Thyroid gland (tissue), 4 donors: ENCODE results near the gene KRTAP3-1. TPM values are rescaled to one million over a fixed set of nuclear protein-coding genes. Genes with fewer than 3 reads are reported as not detected.

ENCODE experiments used
- DNase-seq, 2 donors: peaks; one replicate each; pipeline ENCODE4 v3.0.0-alpha.2; 2019
- H3K27ac ChIP-seq, 3 donors: fragments of 200-600 bp; sonication (generic); 1 replicate in 2 of 3; 2 replicates in 1 of 3; pipeline ENCODE4 v1.5.1; 2016 to 2019; ENCODE audit warnings: mild to moderate bottlenecking in 1 of 3, moderate library complexity in 1 of 3
- H3K27me3 ChIP-seq: fragments of 200-600 bp; sonication (generic); one replicate; pipeline ENCODE4 v1.5.1; 2019
- H3K36me3 ChIP-seq, 2 donors: fragments of 200-600 bp; sonication (generic); one replicate each; pipeline ENCODE4 v1.5.1; 2016 to 2019
- H3K4me1 ChIP-seq, 2 donors: fragments of 200-600 bp; sonication (generic); one replicate each; pipeline ENCODE4 v1.5.1; 2017 to 2019
- H3K4me3 ChIP-seq, 3 donors: fragments of 200-600 bp; sonication (generic); replicated peaks in 1 of 3; 1 replicate in 2 of 3; 2 replicates in 1 of 3; pipeline ENCODE4 v1.5.1; 2016; ENCODE audit warnings: mild to moderate bottlenecking in 1 of 3
- H3K9me3 ChIP-seq: fragments of 200-600 bp; sonication (generic); one replicate; pipeline ENCODE4 v1.5.1; 2017
- POLR2A ChIP-seq, 2 donors: fragments of 450-650 bp; IDR thresholded peaks; one replicate each; pipeline ENCODE4 v1.6.1; 2017; ENCODE audit warnings: antibody characterized with exemption in 2 of 2, mild to moderate bottlenecking in 2 of 2, moderate library complexity in 1 of 2
- WGBS, 2 donors: methylation state at CpG; one replicate each; pipeline ENCODE4 v1.1.5; 2017; 5-methylcytosine and 5-hydroxymethylcytosine counted together
- intact Hi-C: fragments of 100-400 bp; cut with DNase I; formaldehyde crosslinking; loops from one replicate; pipeline ENCODE4 v1.15.1; 2023
- total RNA-seq, 4 donors: library from RNA; depleted of rRNA; stranded (reverse); fragments of >200 nt; gene quantifications; one replicate each; pipeline ENCODE4 v1.2.3, GENCODE V29; 2016
- TF ChIP-seq, protein P1 (sequence below), 6 experiments: fragments of 200-600 bp in 3 of 6; fragments of 450-650 bp in 3 of 6; sonication (generic) in 3 of 6; IDR thresholded peaks; one replicate each; pipeline ENCODE4 v1.5.1; 2016 to 2019; ENCODE audit warnings: antibody characterized with exemption in 6 of 6, mild to moderate bottlenecking in 2 of 6, inconsistent platforms in 1 of 6, moderate library complexity in 1 of 6

Gene KRTAP3-1
- total RNA-seq, 4 donors from 2014 or later, result not detected

DNA sequence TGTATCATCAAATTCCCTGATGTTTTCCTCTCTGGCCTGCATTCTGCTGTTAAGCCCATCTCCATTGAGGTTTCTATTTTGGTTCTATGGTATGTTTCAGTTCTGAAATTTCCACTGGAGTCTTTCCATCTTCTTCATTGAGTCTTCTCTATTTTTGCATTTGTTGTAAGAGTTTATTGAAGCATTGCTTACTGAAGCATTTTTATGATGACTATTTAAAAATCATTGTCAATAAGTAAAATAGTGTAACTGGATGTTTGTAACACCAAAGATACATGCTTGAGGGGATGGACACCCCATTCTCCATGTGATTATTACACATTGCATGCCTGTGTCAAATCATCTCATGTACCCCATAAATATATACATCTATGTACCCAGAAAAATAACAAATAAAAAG, 33.4 kb downstream of the KRTAP3-1 start:
- DNase-seq, result no peak
- H3K36me3 ChIP-seq, result no peaks in the 10 kb centered on the region
- H3K4me3 ChIP-seq, result no peak overlapping the region
- no peak overlapping the region for H3K27ac ChIP-seq
- no peaks in the 10 kb centered on the region for H3K9me3 ChIP-seq
- no peak for TF ChIP-seq POLR2A (IDR thresholded peaks at IDR 0.05)
- TF ChIP-seq, protein P1, sequence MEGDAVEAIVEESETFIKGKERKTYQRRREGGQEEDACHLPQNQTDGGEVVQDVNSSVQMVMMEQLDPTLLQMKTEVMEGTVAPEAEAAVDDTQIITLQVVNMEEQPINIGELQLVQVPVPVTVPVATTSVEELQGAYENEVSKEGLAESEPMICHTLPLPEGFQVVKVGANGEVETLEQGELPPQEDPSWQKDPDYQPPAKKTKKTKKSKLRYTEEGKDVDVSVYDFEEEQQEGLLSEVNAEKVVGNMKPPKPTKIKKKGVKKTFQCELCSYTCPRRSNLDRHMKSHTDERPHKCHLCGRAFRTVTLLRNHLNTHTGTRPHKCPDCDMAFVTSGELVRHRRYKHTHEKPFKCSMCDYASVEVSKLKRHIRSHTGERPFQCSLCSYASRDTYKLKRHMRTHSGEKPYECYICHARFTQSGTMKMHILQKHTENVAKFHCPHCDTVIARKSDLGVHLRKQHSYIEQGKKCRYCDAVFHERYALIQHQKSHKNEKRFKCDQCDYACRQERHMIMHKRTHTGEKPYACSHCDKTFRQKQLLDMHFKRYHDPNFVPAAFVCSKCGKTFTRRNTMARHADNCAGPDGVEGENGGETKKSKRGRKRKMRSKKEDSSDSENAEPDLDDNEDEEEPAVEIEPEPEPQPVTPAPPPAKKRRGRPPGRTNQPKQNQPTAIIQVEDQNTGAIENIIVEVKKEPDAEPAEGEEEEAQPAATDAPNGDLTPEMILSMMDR (IDR thresholded peaks at IDR 0.05), result no peak
- H3K27me3 ChIP-seq, result no peaks in the 10 kb centered on the region
- H3K4me1 ChIP-seq, result no peaks in the 10 kb centered on the region
- intact Hi-C loops, result no loop called here

DNA sequence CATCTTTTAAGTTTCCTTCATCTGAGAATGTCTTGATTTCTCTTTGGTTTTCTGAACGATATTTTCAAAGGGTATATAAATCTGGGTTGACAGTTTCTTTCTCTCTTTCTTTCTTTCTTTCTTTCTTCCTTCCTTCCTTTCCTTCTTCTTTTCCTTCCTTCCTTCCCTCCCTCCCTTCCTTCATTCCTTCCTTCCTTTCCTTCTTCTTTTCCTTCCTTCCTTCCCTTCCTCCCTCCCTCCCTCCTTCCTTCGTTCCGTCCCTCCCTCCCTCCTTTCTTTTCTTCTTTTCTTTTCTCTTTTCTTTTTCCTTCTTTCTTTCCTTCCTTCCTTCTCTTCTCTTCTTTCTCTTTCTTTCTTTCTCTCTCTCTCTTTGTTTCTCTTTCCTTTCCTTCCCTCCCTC, 34.6 kb downstream of the KRTAP3-1 start:
- Histone ChIP-seq H3K4me3 (no peak overlapping the region), H3K4me1 (no peaks in the 10 kb centered on the region), H3K9me3 (no peaks in the 10 kb centered on the region), H3K36me3 (no peaks in the 10 kb centered on the region), H3K27me3 (no peaks in the 10 kb centered on the region), H3K27ac (no peak overlapping the region)
- DNase-seq, result no peak
- intact Hi-C loops, result no loop called here
- 91 to 95% methylated on average over 3 of the region's 3 CpGs for WGBS, 2 donors
- TF ChIP-seq, protein P1 (IDR thresholded peaks at IDR 0.05), result no peak
- TF ChIP-seq POLR2A (IDR thresholded peaks at IDR 0.05), result no peak

DNA sequence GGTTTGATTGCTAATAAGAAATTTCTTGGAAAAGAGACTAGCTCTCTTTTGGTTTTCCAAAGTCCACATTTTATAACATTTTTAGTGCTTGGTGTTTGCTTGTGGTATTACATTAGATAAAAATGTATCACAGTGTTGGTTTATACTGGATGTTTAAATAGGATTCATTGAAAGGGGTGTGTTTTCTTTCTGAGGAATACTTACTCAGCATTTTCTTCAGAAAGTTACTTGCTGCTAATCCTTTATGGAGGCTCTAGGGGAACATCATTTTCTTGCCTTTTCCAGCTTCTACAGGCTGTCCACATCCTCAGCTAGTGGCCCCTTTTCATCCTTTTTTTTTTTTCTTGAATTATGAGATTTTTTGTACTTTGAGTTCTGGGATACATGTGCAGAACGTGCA, 41.3 kb downstream of the KRTAP3-1 start:
- H3K4me1 ChIP-seq, result no peaks in the 10 kb centered on the region
- H3K9me3 ChIP-seq, result no peaks in the 10 kb centered on the region
- intact Hi-C loops, result no loop called here
- H3K27me3 ChIP-seq, result no peaks in the 10 kb centered on the region
- TF ChIP-seq POLR2A (IDR thresholded peaks at IDR 0.05), result no peak
- TF ChIP-seq, protein P1 (IDR thresholded peaks at IDR 0.05), result no peak
- no peaks in the 10 kb centered on the region for H3K36me3 ChIP-seq
- WGBS, 2 donors, result 86 to 89% methylated on average over 1 of the region's 1 CpG
- no peak overlapping the region for H3K27ac ChIP-seq
- no peak for DNase-seq
- no peak overlapping the region for H3K4me3 ChIP-seq

DNA sequence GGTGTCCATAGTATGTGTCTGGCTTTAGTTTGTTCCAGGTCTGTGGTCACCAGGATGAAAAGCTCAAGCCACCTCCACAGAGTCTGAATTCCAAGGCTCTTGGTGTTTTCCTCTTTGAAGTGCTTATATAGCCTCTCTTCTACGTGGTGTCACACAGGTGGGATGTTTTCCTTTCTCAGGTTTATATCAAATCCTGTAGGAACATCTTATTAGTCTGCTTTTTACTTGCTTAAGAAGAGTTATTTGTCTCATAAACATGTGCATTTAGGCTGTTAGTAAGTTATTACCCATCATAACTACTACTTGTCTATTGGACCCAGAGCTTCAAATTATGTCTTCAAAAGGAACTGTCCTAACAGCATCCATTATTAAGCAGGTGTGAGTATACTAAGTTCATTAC, 42.1 kb downstream of the KRTAP3-1 start, which contains the start of gene KRT39:
Gene KRT39, minus strand, starts transcription at position 101 of the 400 bp plus-strand sequence. Its CDS starts 92 bp downstream, at position 9.
- intact Hi-C loops, result no loop called here
- H3K27ac ChIP-seq, result no peak within 1 kb of the TSS
- no peaks in the 10 kb centered on the region for H3K27me3 ChIP-seq
- no peak for DNase-seq
- H3K4me1 ChIP-seq, result no peaks in the 10 kb centered on the region
- H3K9me3 ChIP-seq, result no peaks in the 10 kb centered on the region
- WGBS, 2 donors, result 44 to 52% methylated on average over 1 of the region's 1 CpG
- H3K4me3 ChIP-seq, result no peak within 1 kb of the TSS
- TF ChIP-seq, protein P1 (IDR thresholded peaks at IDR 0.05), result no peak
- TF ChIP-seq POLR2A (IDR thresholded peaks at IDR 0.05), result no peak
- H3K36me3 ChIP-seq, result no peaks in the 10 kb centered on the region

DNA sequence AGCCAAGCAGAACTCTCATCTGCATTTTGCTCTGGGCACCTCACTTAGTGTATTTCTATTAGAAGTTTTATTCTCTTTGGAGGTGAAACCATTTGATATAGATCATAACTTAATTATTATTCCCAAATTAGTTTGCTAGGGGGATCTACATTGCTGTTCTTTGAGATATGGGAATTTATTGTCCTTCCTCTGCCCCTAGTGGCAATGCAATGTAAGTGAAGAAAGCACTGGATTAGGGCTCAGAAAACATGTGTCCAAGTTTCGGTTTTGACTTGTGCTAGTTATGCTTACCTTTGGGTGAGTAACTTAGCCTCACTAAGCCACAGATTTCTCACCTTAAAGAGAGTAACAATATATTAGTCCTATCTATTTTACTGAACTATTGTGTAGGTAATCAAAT, 45.1 kb downstream of the KRTAP3-1 start:
- DNase-seq, result no peak
- TF ChIP-seq POLR2A (IDR thresholded peaks at IDR 0.05), result no peak
- TF ChIP-seq, protein P1 (IDR thresholded peaks at IDR 0.05), result peak in 4 of 6 experiments; percentile 44 to 71 (median 54)
- Histone ChIP-seq H3K9me3 (no peaks in the 10 kb centered on the region), H3K36me3 (no peaks in the 10 kb centered on the region), H3K4me3 (no peak overlapping the region), H3K4me1 (no peaks in the 10 kb centered on the region), H3K27me3 (no peaks in the 10 kb centered on the region), H3K27ac (no peak overlapping the region)
- 23 to 42% methylated on average over 1 of the region's 1 CpG for WGBS, 2 donors
- intact Hi-C loops, result no loop called here
